ENCODE measurements around the gene NOC2L.

- TF ChIP-seq CTCF (IDR thresholded peaks at IDR 0.05 in 8 of 11, conservative IDR thresholded peaks at IDR 0.05 in 3 of 11) (no peak), POLR2A (IDR thresholded peaks at IDR 0.05) (no peak)
These were observed 42.0 kb downstream of the NOC2L start for GRCh38 chr1:917076-917459.

All from spleen (tissue), 7 donors.